ENCODE data around the gene ALOX12B.
"Not testable (repeated sequence)": the region's sequence is repeated elsewhere in the genome, so short reads cannot be mapped to it uniquely, and the experiment has no call there.

The ALOX12B gene

GRCh38 chr17:8082292-8082691 is 5.2 kb downstream of the ALOX12B start:
- no peak for TF ChIP-seq CTCF (IDR thresholded peaks at IDR 0.05; ENCODE audit: insufficient read depth, low read depth, low read length, missing control alignments)
- DNase-seq (ENCODE audit: low read depth) = no peak

GRCh38 chr17:8081876-8082275 is 5.6 kb downstream of the ALOX12B start:
- no peak for DNase-seq (ENCODE audit: low read depth)
- H3K4me3 ChIP-seq (ENCODE audit: low read length) = no peak overlapping the region
- TF ChIP-seq CTCF (IDR thresholded peaks at IDR 0.05; ENCODE audit: insufficient read depth, low read depth, low read length, missing control alignments) = no peak

More at GRCh38 chr17:8082292-8082691, 5.2 kb downstream of the ALOX12B start:
- H3K4me3 ChIP-seq (ENCODE audit: low read length) = no peak overlapping the region

- no peak overlapping the region for H3K4me3 ChIP-seq (ENCODE audit: low read length)
- DNase-seq (ENCODE audit: low read depth) = no peak
These were observed 6.7 kb downstream of the ALOX12B start for GRCh38 chr17:8080799-8081219.

GRCh38 chr17:8080208-8080798 is 7.2 kb downstream of the ALOX12B start:
- TF ChIP-seq CTCF (IDR thresholded peaks at IDR 0.05; ENCODE audit: insufficient read depth, low read depth, low read length, missing control alignments) = no peak
- DNase-seq (ENCODE audit: low read depth) = no peak
- peak overlapping the region; percentile 43 for H3K4me3 ChIP-seq (ENCODE audit: low read length)

More at GRCh38 chr17:8080799-8081219, 6.7 kb downstream of the ALOX12B start:
- TF ChIP-seq CTCF (IDR thresholded peaks at IDR 0.05; ENCODE audit: insufficient read depth, low read depth, low read length, missing control alignments) = no peak

GRCh38 chr17:8079291-8080207 is 8.0 kb downstream of the ALOX12B start:
- H3K4me3 ChIP-seq (ENCODE audit: low read length) = peak overlapping the region; percentile 43
- TF ChIP-seq CTCF (IDR thresholded peaks at IDR 0.05; ENCODE audit: insufficient read depth, low read depth, low read length, missing control alignments) = peak; percentile 70
- DNase-seq (ENCODE audit: low read depth) = peak; percentile 66

GRCh38 chr17:8077939-8078338 is 9.6 kb downstream of the ALOX12B start:
- DNase-seq (ENCODE audit: low read depth); H3K4me3 ChIP-seq (ENCODE audit: low read length): not testable (repeated sequence)

- no peak for DNase-seq (ENCODE audit: low read depth)
- no peak overlapping the region for H3K4me3 ChIP-seq (ENCODE audit: low read length)
- TF ChIP-seq CTCF (IDR thresholded peaks at IDR 0.05; ENCODE audit: insufficient read depth, low read depth, low read length, missing control alignments) = no peak
These were observed 10.8 kb downstream of the ALOX12B start for GRCh38 chr17:8076502-8077266.

All from epithelial cell of esophagus (primary cell).